GM21529 (cell line): ENCODE results near the gene ELMO3.

Experiments
- ATAC-seq: cut with Tn5 transposase; IDR thresholded peaks from one replicate; pipeline ENCODE4 v1.9.1; 2021; ENCODE audit not compliant: unreplicated experiment

The ELMO3 gene

GRCh38 chr16:67163164-67163998, 35.5 kb upstream of the ELMO3 start:
- no peak for ATAC-seq

- no peak for ATAC-seq
Measured at GRCh38 chr16:67163999-67164558, 34.9 kb upstream of the ELMO3 start.

GRCh38 chr16:67164599-67165061, 34.3 kb upstream of the ELMO3 start, which contains the start of gene HSF4:
HSF4 (plus strand) TSS chr16:67164745; CDS start chr16:67164812, 67 bp downstream.
- no peak for ATAC-seq

- no peak for ATAC-seq
Measured at GRCh38 chr16:67165121-67166078, 33.5 kb upstream of the ELMO3 start.

- no peak for ATAC-seq
Measured at GRCh38 chr16:67166110-67166547, 32.8 kb upstream of the ELMO3 start.

GRCh38 chr16:67166598-67167168, 32.2 kb upstream of the ELMO3 start:
- ATAC-seq = no peak

GRCh38 chr16:67167588-67167987, 31.3 kb upstream of the ELMO3 start:
- ATAC-seq = no peak

GRCh38 chr16:67169011-67169451, 29.9 kb upstream of the ELMO3 start:
- no peak for ATAC-seq

- ATAC-seq = no peak
Measured at GRCh38 chr16:67169642-67170167, 29.2 kb upstream of the ELMO3 start.

- peak; percentile 48 for ATAC-seq
Measured at GRCh38 chr16:67170168-67170948, 28.6 kb upstream of the ELMO3 start, which contains the start of gene NOL3. NOL3 (plus strand) TSS chr16:67170538.

GRCh38 chr16:67170949-67171649, 27.8 kb upstream of the ELMO3 start:
- peak; percentile 7 for ATAC-seq

GRCh38 chr16:67173323-67173722, 25.6 kb upstream of the ELMO3 start:
- ATAC-seq = no peak

GRCh38 chr16:67173808-67174705, 24.9 kb upstream of the ELMO3 start:
- ATAC-seq = peak; percentile 39

GRCh38 chr16:67174706-67175231, 24.2 kb upstream of the ELMO3 start:
- ATAC-seq = no peak

- ATAC-seq = no peak
Measured at GRCh38 chr16:67176662-67177061, 22.3 kb upstream of the ELMO3 start.

- ATAC-seq = no peak
Measured at GRCh38 chr16:67177743-67178699, 20.9 kb upstream of the ELMO3 start.
